Activated CD4-positive, alpha-beta memory T cell treated with anti-CD3 and anti-CD28 coated beads, Interleukin-2, amount 10 ng/mL, durations not matched to agents 7 days and 5 days (primary cell): ENCODE measurements around the gene ZSCAN10. TPM values are rescaled to one million over a fixed set of nuclear protein-coding genes. Genes with fewer than 3 reads are reported as not detected.
"Not testable (repeated sequence)": the region's sequence is repeated elsewhere in the genome, so short reads cannot be mapped to it uniquely, and the experiment has no call there.

Experiments used
- CTCF ChIA-PET: fragments of 350-600 bp; sonication (Branson Sonifier 250); formaldehyde crosslinking; loops from one replicate; lab custom pipeline; 2021; ENCODE audit warnings: antibody characterized with exemption, inconsistent platforms; lab: Charles Lee
- POLR2A ChIA-PET: fragments of 350-600 bp; sonication (Branson Sonifier 250); formaldehyde crosslinking; loops from one replicate; lab custom pipeline; 2021; ENCODE audit warnings: antibody characterized with exemption; lab: Charles Lee
- DNase-seq: peaks from one replicate; pipeline ENCODE4 v3.0.0-alpha.2; 2020
- H3K27ac Mint-ChIP-seq: one replicate; pipeline ENCODE4 v1.8.0; 2021; ENCODE audit warnings: mild to moderate bottlenecking, mixed read lengths
- H3K27me3 Mint-ChIP-seq: one replicate; pipeline ENCODE4 v1.8.0; 2021; ENCODE audit warnings: mixed read lengths
- H3K36me3 Mint-ChIP-seq: one replicate; pipeline ENCODE4 v1.8.0; 2021; ENCODE audit warnings: low read depth, mixed read lengths
- H3K4me1 Mint-ChIP-seq: one replicate; pipeline ENCODE4 v1.8.0; 2021; ENCODE audit warnings: mixed read lengths
- H3K4me3 Mint-ChIP-seq: one replicate; pipeline ENCODE4 v1.8.0; 2021; ENCODE audit warnings: mild to moderate bottlenecking, mixed read lengths
- H3K9me3 Mint-ChIP-seq: one replicate; pipeline ENCODE4 v1.8.0; 2021; ENCODE audit warnings: mixed read lengths
- total RNA-seq, 2 experiments: library from RNA; stranded (reverse); gene quantifications; one replicate each; pipeline ENCODE4 v1.2.3, GENCODE V29; 2021

Gene ZSCAN10
- total RNA-seq, 2 experiments from 2014 or later: 0.15 TPM; not detected in 1

- ChIA-PET CTCF (interaction anchor here (0.6 to 6.2 kb wide), 8 partner anchors 10 to 105 kb away, joined by 3 to 62 read pairs (median 12); no protein-coding TSS in a partner anchor), POLR2A (interaction anchor here (0.7 to 6.7 kb wide), 18 partner anchors 9 to 208 kb away, joined by 3 to 187 read pairs (median 12); partner anchors contain the start of genes IL32, MMP25, ZNF213 and ZNF263)
- H3K27ac Mint-ChIP-seq: peak overlapping the region; percentile 100
- not testable (repeated sequence) for DNase-seq, H3K27me3 Mint-ChIP-seq
- peak overlapping the region; percentile 77 for H3K4me3 Mint-ChIP-seq
- peaks cover 38% of the 10 kb centered on the region for H3K36me3 Mint-ChIP-seq
- peaks cover 83% of the 10 kb centered on the region for H3K4me1 Mint-ChIP-seq
- peaks cover 13% of the 10 kb centered on the region for H3K9me3 Mint-ChIP-seq
Observed at GRCh38 chr16:3075946-3076345, 23.1 kb downstream of the ZSCAN10 start.

DNA sequence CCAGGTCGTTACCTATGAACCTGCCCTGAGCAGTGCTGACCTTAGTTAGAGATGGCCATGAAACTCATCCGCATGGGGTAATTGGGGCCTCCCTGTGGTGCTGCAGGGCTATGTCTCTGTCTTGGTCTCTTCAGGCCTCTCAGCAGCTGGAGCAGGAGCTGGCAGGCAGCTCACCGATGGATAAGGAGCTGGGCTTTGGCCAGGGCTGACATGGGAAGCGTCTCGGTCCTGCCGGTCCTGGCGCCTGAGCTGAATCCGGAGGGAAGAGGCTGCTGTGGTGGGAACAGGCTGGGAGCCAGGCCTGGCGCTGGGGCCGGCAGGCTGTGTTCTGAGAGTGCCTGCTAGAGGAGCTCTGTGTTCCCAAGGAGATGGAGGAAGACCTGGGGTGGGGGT lies 23.6 kb downstream of the ZSCAN10 start:
- ChIA-PET POLR2A (interaction anchor here (0.7 to 6.7 kb wide), 24 partner anchors 10 to 208 kb away, joined by 3 to 187 read pairs (median 6); partner anchors contain the start of genes IL32, MMP25, ZNF213 and ZNF263), CTCF (interaction anchor here (0.6 to 6.2 kb wide), 11 partner anchors 10 to 84 kb away, joined by 3 to 62 read pairs (median 7); partner anchors contain the start of gene IL32)
- Mint-ChIP-seq H3K36me3 (peaks cover 35% of the 10 kb centered on the region), H3K9me3 (peaks cover 10% of the 10 kb centered on the region), H3K27me3 (no peaks in the 10 kb centered on the region), H3K4me3 (peak overlapping the region; percentile 77), H3K27ac (peak overlapping the region; percentile 100), H3K4me1 (peaks cover 84% of the 10 kb centered on the region)
- peak; percentile 47 for DNase-seq

DNA sequence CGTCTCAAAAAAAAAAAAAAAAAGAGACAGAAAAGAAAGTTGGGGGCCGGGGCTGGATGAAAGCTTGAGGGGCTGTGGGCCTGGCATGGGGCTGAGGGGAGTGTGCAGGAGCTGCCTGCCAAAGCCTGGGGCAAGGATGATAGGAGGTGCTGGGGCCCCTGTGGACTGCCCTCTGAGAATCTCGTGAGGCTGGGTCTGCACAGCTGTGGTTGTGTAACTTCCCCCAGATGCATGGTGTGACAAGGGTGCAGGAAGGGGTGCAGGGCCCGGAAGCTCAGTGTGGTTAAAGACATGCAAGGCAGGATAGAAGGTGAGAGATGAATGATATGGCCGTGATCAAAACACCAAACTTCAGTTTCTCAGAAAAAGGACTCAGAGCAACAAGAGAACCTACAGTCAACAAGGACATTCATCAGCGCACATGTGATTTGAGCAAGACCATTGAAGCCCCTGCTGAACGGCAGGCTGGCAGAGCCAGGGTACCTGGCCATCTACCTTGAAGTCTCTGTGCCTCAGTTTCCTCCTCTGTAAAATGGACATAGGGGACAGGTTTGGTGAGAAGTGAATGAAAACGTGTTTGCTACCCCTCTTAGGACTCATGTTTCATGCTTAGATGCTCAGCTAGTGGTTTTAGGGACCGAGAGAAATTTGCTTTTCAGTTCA lies 24.1 kb downstream of the ZSCAN10 start:
- Mint-ChIP-seq H3K4me1 (peaks cover 88% of the 10 kb centered on the region), H3K4me3 (peak overlapping the region; percentile 77), H3K27me3 (no peaks in the 10 kb centered on the region), H3K27ac (peak overlapping the region; percentile 100), H3K9me3 (peaks cover 9% of the 10 kb centered on the region), H3K36me3 (peaks cover 39% of the 10 kb centered on the region)
- ChIA-PET CTCF (interaction anchor here (0.6 to 6.2 kb wide), 18 partner anchors 9 to 109 kb away, joined by 3 to 62 read pairs (median 4); partner anchors contain the start of genes IL32, ZNF213 and ZSCAN10), POLR2A (interaction anchor here (0.6 to 6.7 kb wide), 24 partner anchors 10 to 324 kb away, joined by 3 to 187 read pairs (median 6); partner anchors contain the start of genes IL32, MMP25, ZNF213 and ZNF263)
- peak; percentile 94 for DNase-seq

GRCh38 chr16:3073448-3073847 lies 25.6 kb downstream of the ZSCAN10 start:
- H3K9me3 Mint-ChIP-seq: peaks cover 2% of the 10 kb centered on the region
- H3K27me3 Mint-ChIP-seq: no peaks in the 10 kb centered on the region
- H3K36me3 Mint-ChIP-seq: peaks cover 41% of the 10 kb centered on the region
- no peak for DNase-seq
- ChIA-PET POLR2A (interaction anchor here (1.5 to 6.7 kb wide), 4 partner anchors 8 to 56 kb away, joined by 5 to 187 read pairs (median 66); partner anchors contain the start of genes IL32 and MMP25), CTCF (interaction anchor here (1.0 to 6.2 kb wide), 2 partner anchors 9 to 56 kb away, joined by 3 to 62 read pairs; no protein-coding TSS in a partner anchor)
- peaks cover 90% of the 10 kb centered on the region for H3K4me1 Mint-ChIP-seq
- H3K27ac Mint-ChIP-seq: peak overlapping the region; percentile 100
- H3K4me3 Mint-ChIP-seq: peak overlapping the region; percentile 77

GRCh38 chr16:3072576-3073263 lies 26.4 kb downstream of the ZSCAN10 start:
- H3K27me3 Mint-ChIP-seq, H3K9me3 Mint-ChIP-seq: not testable (repeated sequence)
- Mint-ChIP-seq H3K4me3 (peak overlapping the region; percentile 77), H3K27ac (peak overlapping the region; percentile 100), H3K4me1 (peaks cover 87% of the 10 kb centered on the region), H3K36me3 (peaks cover 42% of the 10 kb centered on the region)
- POLR2A ChIA-PET: interaction anchor here (1.5 to 6.7 kb wide), 2 partner anchors 7 to 56 kb away, joined by 5 to 187 read pairs; partner anchors contain the start of gene IL32
- DNase-seq: peak; percentile 76
- CTCF ChIA-PET: interaction anchor here (1.0 to 6.2 kb wide), 2 partner anchors 10 to 57 kb away, joined by 3 to 62 read pairs; no protein-coding TSS in a partner anchor

DNA sequence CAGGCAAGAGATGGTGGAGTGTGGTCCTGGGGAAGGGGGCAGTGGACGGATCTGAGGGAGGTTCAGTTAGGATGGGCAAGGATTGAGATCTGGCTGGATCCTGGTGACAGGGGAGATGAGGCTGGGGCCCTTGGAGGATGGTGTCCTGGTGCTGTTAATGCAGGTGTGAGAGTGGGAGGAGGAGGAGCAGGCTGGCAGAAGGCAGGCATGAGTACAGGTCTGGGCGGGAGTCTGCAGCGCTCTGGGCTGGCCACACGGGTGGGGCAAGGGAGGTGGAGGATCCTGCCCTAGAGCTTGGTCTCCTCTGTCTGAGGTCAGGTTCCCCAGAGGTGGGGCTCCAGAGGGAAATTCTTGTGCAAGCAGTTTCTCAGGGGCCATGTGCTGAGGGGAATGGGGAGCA lies 26.9 kb downstream of the ZSCAN10 start:
- Mint-ChIP-seq H3K4me1 (peaks cover 84% of the 10 kb centered on the region), H3K27ac (peak overlapping the region; percentile 100), H3K36me3 (peaks cover 45% of the 10 kb centered on the region), H3K4me3 (peak overlapping the region; percentile 41)
- peak; percentile 66 for DNase-seq
- CTCF ChIA-PET, H3K9me3 Mint-ChIP-seq, H3K27me3 Mint-ChIP-seq: not testable (repeated sequence)
- POLR2A ChIA-PET: interaction anchor here (1.5 kb wide), 1 partner anchor 57 kb away, joined by 5 read pairs; no protein-coding TSS in a partner anchor

GRCh38 chr16:3071655-3072054 lies 27.4 kb downstream of the ZSCAN10 start:
- Mint-ChIP-seq H3K9me3 (no peaks in the 10 kb centered on the region), H3K27me3 (no peaks in the 10 kb centered on the region), H3K36me3 (peaks cover 50% of the 10 kb centered on the region), H3K4me1 (peaks cover 79% of the 10 kb centered on the region), H3K4me3 (peak overlapping the region; percentile 41), H3K27ac (peak overlapping the region; percentile 100)
- CTCF ChIA-PET: interaction anchor here (1.4 kb wide), 1 partner anchor 60 kb away, joined by 3 read pairs; no protein-coding TSS in a partner anchor
- POLR2A ChIA-PET: interaction anchor here (1.0 to 1.8 kb wide), 4 partner anchors 14 to 87 kb away, joined by 3 to 8 read pairs (median 4); partner anchors contain the start of gene ZNF213
- no peak for DNase-seq

DNA sequence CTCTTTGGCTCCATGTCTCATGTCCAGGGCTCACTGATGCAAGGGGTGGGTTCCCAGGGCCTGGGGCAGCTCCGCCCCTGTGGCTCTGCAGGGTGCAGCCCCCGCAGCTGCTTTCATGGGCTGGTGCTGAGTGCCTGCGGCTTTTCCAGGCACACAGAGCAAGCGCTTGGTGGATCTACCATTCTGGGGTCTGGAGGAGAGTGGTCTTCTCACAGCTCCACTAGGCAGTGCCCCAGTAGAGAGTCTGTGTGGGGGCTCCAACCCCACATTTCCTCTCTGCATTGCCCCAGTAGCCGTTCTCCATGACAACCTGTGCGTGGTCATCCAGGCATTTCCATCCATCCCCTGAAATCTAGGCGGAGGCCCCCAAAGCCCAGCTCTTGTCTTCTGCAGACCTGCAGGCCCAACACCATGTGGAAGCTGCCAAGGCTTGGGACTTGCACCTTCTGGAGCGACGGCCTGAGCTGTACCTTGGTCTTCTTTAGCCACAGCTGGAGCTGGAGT lies 28.4 kb downstream of the ZSCAN10 start:
- peaks cover 60% of the 10 kb centered on the region for H3K36me3 Mint-ChIP-seq
- no peaks in the 10 kb centered on the region for H3K9me3 Mint-ChIP-seq
- peak overlapping the region; percentile 100 for H3K27ac Mint-ChIP-seq
- DNase-seq: no peak
- peak overlapping the region; percentile 62 for H3K4me3 Mint-ChIP-seq
- ChIA-PET CTCF (interaction anchor here (1.4 to 1.5 kb wide), 2 partner anchors 59 to 61 kb away, joined by 3 to 6 read pairs; no protein-coding TSS in a partner anchor), POLR2A (interaction anchor here (0.6 to 2.5 kb wide), 9 partner anchors 9 to 88 kb away, joined by 3 to 9 read pairs (median 4); partner anchors contain the start of gene ZNF213)
- no peaks in the 10 kb centered on the region for H3K27me3 Mint-ChIP-seq
- peaks cover 70% of the 10 kb centered on the region for H3K4me1 Mint-ChIP-seq

DNA sequence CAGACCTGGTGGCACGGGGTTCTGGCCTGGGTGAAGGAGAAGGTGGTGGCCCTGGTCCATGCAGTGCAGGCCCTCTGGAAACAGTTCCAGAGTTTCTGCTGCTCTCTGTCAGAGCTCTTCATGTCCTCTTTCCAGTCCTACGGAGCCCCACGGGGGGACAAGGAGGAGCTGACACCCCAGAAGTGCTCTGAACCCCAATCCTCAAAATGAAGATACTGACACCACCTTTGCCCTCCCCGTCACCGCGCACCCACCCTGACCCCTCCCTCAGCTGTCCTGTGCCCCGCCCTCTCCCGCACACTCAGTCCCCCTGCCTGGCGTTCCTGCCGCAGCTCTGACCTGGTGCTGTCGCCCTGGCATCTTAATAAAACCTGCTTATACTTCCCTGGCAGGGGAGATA lies 29.9 kb downstream of the ZSCAN10 start:
- not testable (repeated sequence) for H3K9me3 Mint-ChIP-seq, DNase-seq, H3K27me3 Mint-ChIP-seq
- ChIA-PET CTCF (interaction anchor here (0.8 to 1.2 kb wide), 3 partner anchors 11 to 61 kb away, joined by 3 to 4 read pairs (median 4); no protein-coding TSS in a partner anchor), POLR2A (interaction anchor here (0.8 to 8.3 kb wide), 10 partner anchors 7 to 58 kb away, joined by 3 to 187 read pairs (median 4); partner anchors contain the start of gene ZSCAN10)
- H3K4me1 Mint-ChIP-seq: peaks cover 72% of the 10 kb centered on the region
- H3K36me3 Mint-ChIP-seq: peaks cover 61% of the 10 kb centered on the region
- H3K27ac Mint-ChIP-seq: peak overlapping the region; percentile 100
- peak overlapping the region; percentile 62 for H3K4me3 Mint-ChIP-seq

DNA sequence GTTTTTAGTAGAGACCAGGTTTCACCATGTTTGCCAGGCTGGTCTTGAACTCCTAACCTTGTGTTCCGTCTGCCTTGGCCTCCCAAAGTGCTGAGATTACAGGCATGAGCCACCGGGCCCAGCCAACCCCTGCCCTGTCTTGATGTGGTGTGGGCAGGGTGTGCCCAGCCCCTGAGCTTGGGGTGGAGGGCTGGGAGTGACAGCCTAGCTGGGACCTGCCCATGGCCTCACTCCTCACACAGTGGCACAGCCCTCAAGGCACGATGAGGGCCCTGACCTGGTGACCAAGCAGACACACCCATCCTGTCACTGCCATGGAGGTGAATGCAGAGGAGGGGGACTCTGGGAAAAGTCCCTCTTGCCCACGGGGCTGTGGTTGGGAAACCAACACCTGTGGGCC lies 30.6 kb downstream of the ZSCAN10 start:
- CTCF ChIA-PET: interaction anchor here (0.8 to 1.7 kb wide), 5 partner anchors 10 to 61 kb away, joined by 3 to 7 read pairs (median 4); no protein-coding TSS in a partner anchor
- peaks cover 59% of the 10 kb centered on the region for H3K36me3 Mint-ChIP-seq
- DNase-seq: peak; percentile 56

GRCh38 chr16:3066440-3066748 lies 32.7 kb downstream of the ZSCAN10 start:
- ChIA-PET CTCF (interaction anchor here (1.0 to 4.7 kb wide), 4 partner anchors 8 to 63 kb away, joined by 3 to 44 read pairs (median 5); no protein-coding TSS in a partner anchor), POLR2A (interaction anchor here (1.0 to 8.3 kb wide), 11 partner anchors 8 to 92 kb away, joined by 3 to 187 read pairs (median 10); partner anchors contain the start of genes MMP25 and ZNF213)
- Mint-ChIP-seq H3K27me3 (no peaks in the 10 kb centered on the region), H3K27ac (peak overlapping the region; percentile 99), H3K36me3 (peaks cover 64% of the 10 kb centered on the region), H3K4me3 (peak overlapping the region; percentile 100), H3K4me1 (peaks cover 71% of the 10 kb centered on the region), H3K9me3 (no peaks in the 10 kb centered on the region)
- no peak for DNase-seq

More for the DNA sequence above, 30.6 kb downstream of the ZSCAN10 start:
- H3K4me1 Mint-ChIP-seq: peaks cover 71% of the 10 kb centered on the region
- H3K27ac Mint-ChIP-seq: peak overlapping the region; percentile 100
- H3K9me3 Mint-ChIP-seq: no peaks in the 10 kb centered on the region
- peak overlapping the region; percentile 100 for H3K4me3 Mint-ChIP-seq
- POLR2A ChIA-PET: interaction anchor here (0.6 to 8.3 kb wide), 11 partner anchors 8 to 66 kb away, joined by 3 to 187 read pairs (median 4); partner anchors contain the start of genes MMP25, ZNF213 and ZSCAN10
- no peaks in the 10 kb centered on the region for H3K27me3 Mint-ChIP-seq
